ENCODE measurements around the gene SLC9A3.

SLC9A3 gene

GRCh38 chr5:447501-447900 lies 76.7 kb downstream of the SLC9A3 start:
- DNase-seq (ENCODE audit: low spot score), result no peak
- TF ChIP-seq CTCF (IDR thresholded peaks at IDR 0.05; ENCODE audit: borderline replicate concordance, control extremely low read depth, extremely low read depth, insufficient read depth, missing control alignments), result no peak
- in situ Hi-C loops (cut with MboI; ENCODE audit: low sequenced_read_pairs, unreplicated experiment), result no loop called here

- DNase-seq (ENCODE audit: low spot score), result peak; percentile 78
- in situ Hi-C loops (cut with MboI; ENCODE audit: low sequenced_read_pairs, unreplicated experiment), result no loop called here
- peak; percentile 18 for TF ChIP-seq CTCF (IDR thresholded peaks at IDR 0.05; ENCODE audit: borderline replicate concordance, control extremely low read depth, extremely low read depth, insufficient read depth, missing control alignments)
These were observed 77.4 kb downstream of the SLC9A3 start for GRCh38 chr5:446883-447263.

GRCh38 chr5:446066-446882 lies 78.0 kb downstream of the SLC9A3 start:
- no peak for TF ChIP-seq CTCF (IDR thresholded peaks at IDR 0.05; ENCODE audit: borderline replicate concordance, control extremely low read depth, extremely low read depth, insufficient read depth, missing control alignments)
- DNase-seq (ENCODE audit: low spot score), result no peak
- in situ Hi-C loops (cut with MboI; ENCODE audit: low sequenced_read_pairs, unreplicated experiment), result no loop called here

- no peak for TF ChIP-seq CTCF (IDR thresholded peaks at IDR 0.05; ENCODE audit: borderline replicate concordance, control extremely low read depth, extremely low read depth, insufficient read depth, missing control alignments)
- no peak for DNase-seq (ENCODE audit: low spot score)
- in situ Hi-C loops (cut with MboI; ENCODE audit: low sequenced_read_pairs, unreplicated experiment), result no loop called here
These were observed 78.7 kb downstream of the SLC9A3 start for GRCh38 chr5:445591-445990.

- in situ Hi-C loops (cut with MboI; ENCODE audit: low sequenced_read_pairs, unreplicated experiment), result no loop called here
These were observed 80.0 kb downstream of the SLC9A3 start for GRCh38 chr5:444226-444625.

More at GRCh38 chr5:444226-444625, 80.0 kb downstream of the SLC9A3 start:
- no peak for TF ChIP-seq CTCF (IDR thresholded peaks at IDR 0.05; ENCODE audit: borderline replicate concordance, control extremely low read depth, extremely low read depth, insufficient read depth, missing control alignments)
- no peak for DNase-seq (ENCODE audit: low spot score)

Data from GM13976 (cell line).